ENCODE data around the gene ZNHIT6.
"Not testable (repeated sequence)": the region's sequence is repeated elsewhere in the genome, so short reads cannot be mapped to it uniquely, and the experiment has no call there.

ZNHIT6 gene

GRCh38 chr1:85707990-85708828, at the start of gene ZNHIT6:
TSS of gene ZNHIT6 (minus strand) at chr1:85708433. CDS start at chr1:85708284, 149 bp downstream.
- DNase-seq (ENCODE audit: low spot score), result peak; percentile 96

- DNase-seq (ENCODE audit: low spot score), result no peak
Measured at GRCh38 chr1:85756864-85757263, 48.6 kb upstream of the ZNHIT6 start.

GRCh38 chr1:85748120-85748519, 39.9 kb upstream of the ZNHIT6 start:
- no peak for DNase-seq (ENCODE audit: low spot score)

DNA sequence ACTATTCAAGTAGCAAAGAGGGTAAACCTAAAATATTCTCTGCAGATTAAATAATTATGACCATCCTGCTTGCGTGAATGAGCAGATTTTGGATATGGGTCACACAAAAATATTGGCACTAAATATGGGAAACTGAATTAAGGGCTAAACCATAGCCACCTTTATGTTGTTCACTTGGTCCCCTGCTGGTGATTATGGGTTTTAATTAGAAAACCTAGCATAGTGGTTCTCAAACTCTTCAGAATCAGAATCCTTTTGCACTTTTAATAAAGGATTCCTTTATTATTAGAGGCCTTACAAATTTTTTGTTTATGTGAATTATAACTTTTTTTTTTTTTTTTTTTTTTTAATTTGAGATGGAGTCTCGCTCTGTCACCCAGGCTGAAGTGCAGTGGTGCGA, 38.5 kb upstream of the ZNHIT6 start:
- no peak for DNase-seq (ENCODE audit: low spot score)

- DNase-seq (ENCODE audit: low spot score), result no peak
Measured at GRCh38 chr1:85743814-85744213, 35.6 kb upstream of the ZNHIT6 start.

GRCh38 chr1:85734931-85735330, 26.7 kb upstream of the ZNHIT6 start:
- no peak for DNase-seq (ENCODE audit: low spot score)

- no peak for DNase-seq (ENCODE audit: low spot score)
Measured at GRCh38 chr1:85718678-85719340, 10.6 kb upstream of the ZNHIT6 start.

DNA sequence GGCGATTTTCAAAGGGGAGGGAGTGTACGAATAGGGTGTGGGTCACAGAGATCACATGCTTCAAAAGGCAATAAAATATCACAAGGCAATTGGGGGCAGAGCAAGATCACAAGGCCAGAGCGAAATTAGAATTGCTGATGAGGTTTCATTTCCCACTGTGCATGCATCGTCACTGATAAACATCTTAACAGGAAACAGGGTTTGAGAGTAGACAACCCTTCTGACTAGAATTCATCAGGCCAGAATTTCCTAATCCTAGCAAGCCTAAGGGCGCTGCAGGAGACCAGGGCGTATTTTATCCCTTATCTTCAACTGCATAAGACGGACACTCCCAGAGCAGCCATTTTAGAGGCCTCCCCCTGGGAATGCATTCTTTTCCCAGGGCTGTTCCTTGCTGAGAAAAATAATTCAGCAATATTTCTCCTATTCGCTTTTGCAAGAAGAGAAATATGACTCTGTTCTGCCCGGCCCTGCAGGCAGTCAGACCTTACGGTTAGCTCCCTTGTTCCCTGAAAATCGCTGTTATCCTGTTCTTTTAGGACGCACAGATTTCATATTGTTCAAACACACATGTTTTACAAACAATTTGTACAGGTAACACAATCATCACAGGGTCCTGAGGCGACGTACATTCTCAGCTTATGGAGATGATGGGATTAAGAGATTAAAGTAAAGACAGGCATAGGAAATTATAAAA, 6.3 kb upstream of the ZNHIT6 start:
- not testable (repeated sequence) for DNase-seq (ENCODE audit: low spot score)

DNA sequence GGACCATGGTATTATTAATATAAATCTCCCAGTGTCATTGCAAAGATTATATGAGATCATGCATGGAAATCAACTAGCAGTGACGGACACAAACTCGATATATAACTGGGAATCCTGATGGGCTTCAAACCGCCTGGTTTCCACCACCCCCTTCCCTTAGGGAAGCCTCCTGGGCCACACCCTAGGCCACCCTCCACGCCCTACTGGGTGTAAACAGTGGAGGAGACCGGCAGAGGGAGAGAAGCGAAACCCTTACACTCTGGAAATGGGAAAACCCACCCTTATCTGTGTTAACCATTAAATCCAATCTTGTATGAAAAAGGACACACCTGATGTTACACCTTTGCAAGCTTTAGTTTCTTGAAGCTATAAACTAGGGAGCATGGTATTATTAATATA, 595 bp upstream of the ZNHIT6 start:
- DNase-seq (ENCODE audit: low spot score), result no peak

DNA sequence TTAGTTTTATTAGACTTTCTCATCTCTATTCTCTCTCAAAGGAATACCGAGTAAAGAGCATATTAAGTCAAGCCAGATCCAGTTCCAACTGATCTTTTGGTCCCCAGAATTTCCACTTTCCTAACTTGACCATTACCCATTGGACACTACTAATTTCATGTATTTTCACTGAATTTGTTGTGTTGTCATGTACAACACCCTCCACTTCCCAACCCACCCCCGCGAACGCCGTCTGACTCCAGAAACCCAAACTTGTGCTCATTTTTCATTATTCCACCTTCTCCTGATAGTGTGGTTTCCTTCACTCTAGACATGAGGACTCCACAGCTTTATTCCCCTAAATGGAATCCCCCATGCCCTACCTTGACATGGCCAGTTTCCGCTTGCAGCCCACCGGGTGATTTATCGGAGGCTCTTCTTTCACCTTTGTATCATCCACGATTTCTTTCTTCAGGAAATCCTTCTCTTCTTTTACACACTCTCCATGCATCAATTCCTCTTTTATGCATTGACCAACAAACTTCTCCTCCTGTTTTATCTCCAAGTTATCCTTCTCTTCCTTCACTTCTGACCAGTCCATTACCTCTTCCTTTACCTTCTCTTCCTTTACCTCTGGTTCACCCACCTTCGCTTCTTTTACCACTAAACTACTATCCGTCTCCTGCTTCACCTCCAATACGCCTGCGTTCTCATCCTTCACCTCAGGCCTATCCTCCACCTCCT, 805 bp downstream of the ZNHIT6 start:
- no peak for DNase-seq (ENCODE audit: low spot score)

- DNase-seq (ENCODE audit: low spot score), result no peak
Measured at GRCh38 chr1:85705940-85706339, 2.3 kb downstream of the ZNHIT6 start.

DNA sequence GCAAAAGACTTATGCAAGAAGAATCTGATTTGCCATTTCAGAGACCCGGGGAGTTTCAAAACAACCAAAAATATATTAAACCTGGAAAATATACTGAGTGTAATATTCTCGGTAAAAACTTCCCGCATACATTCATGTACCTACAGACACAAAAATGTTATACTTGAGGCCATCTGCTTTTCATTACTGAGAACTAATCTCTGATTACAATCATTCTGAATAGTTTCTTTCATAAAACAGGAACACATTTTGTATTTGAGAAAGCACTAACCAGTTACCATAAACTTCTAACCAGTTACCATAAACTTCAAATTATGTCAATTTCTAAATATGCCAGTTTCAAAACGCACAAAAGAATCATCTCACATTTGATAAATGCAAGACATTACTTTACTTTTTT, 7.8 kb downstream of the ZNHIT6 start:
- DNase-seq (ENCODE audit: low spot score), result no peak

DNA sequence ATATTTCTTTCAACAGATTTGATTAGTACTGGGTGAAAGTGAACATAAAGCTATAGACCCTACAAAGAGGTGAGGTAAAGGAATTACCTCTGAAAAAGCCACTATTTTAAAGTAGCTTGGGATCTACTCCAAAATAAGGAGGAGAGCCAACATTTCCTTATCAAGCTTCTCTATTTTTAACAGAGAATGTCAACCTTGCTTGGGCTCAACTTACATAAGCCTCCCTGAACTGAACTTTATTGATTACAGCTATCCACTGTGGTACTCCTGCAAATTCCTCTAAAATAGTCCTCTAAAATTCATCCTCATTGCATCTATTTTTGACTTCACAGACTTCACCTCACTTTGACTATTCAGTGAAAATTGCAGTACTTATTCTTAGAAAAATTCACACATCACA, 10.3 kb downstream of the ZNHIT6 start:
- no peak for DNase-seq (ENCODE audit: low spot score)

GRCh38 chr1:85692730-85693314, 15.4 kb downstream of the ZNHIT6 start:
- peak; percentile 29 for DNase-seq (ENCODE audit: low spot score)

DNA sequence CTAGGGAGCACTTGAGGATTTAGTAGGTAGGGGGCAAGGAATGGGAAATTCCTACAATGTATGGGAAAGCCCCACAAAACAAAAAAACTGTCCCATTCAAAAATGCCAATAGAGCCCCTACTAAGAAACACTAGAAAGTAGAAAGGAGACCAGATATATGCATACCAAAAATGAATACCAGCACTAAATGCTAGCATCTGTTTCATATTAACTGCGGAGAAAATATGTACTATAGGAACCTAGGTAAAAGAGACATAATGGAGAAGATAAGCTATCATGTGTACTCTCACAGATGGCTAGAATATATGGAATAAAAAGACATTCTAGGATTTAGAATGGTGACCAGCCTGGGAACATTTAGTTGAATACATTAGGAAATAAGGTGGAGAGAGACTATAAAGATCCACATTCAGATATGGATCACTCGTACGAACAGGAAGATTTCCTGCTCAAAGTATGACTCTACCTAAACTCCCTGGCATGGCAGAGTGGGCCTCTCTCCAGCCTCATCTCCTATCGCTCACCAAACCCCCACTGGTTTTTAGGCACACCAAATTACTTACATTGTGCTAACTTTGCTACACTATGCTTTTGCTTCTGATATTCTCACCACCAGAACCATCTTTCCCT, 18.3 kb downstream of the ZNHIT6 start:
- DNase-seq (ENCODE audit: low spot score), result no peak

DNA sequence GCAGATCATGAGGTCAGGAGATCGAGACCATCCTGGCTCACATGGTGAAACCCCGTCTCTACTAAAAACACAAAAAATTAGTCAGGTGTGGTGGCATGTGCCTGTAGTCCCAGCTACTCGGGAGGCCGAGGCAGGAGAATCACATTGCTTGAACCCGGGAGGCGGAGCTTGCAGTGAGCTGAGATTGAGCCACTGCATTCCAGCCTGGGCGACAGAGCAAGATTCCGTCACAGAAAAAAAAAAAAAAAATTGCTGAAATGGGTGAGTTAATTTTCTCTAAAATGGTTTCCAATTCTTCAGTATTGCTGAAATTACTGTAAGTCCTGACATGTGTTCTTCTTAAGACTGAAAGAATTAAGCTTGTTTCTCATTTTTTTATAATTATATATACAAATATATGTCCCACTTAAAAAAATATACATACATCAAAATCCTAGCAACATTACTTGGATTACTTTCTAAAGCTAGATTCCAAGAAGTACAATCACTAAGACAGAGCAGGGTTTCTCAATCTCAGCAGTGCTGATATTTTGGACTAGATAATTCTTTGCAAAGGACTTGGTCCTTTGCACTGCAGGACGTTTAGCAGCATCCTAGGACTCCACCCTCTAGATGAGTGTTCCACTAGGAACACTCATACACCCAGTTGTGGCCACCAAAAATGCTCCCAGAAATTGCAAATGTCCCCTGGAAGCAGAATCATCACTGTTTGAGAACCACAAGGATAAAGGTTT, 24.8 kb downstream of the ZNHIT6 start:
- DNase-seq (ENCODE audit: low spot score), result no peak

DNA sequence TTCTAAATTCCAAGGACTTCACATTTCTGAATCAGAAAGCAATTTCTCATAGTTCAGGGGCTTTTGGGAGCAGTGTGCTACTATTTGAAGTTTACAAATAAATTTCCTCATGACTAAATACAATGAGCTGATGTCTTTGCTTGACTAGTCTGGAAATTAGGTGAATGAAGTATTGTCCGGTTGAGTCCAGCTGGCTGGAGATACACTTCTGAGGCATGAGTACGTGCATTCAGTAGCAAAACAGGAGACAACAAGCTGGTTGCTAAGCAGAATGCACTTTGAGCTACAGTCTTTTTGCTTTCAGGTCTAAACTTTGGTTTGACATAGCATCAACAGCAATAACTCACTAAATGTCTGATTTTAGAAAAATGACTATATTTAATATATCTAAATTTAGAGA, 27.1 kb downstream of the ZNHIT6 start:
- no peak for DNase-seq (ENCODE audit: low spot score)

DNA sequence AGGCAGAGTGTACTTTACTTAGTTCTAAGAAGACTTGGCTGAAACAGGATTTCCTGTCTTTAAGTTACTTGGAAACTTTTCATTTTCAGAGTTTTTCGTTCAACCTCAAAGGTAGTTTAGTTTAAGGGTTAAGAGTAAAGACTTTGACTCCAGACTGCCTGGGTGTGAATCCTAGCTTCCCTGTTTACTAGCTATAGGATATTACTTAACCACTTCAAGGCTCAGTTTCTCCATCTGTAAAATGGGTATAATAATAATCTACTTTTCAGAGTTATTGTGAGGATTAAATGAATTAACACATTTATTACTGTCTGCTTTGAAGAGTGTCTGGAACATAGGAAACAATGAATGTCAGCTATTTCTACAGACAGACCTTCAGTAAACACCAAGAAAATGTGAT, 30.0 kb downstream of the ZNHIT6 start:
- no peak for DNase-seq (ENCODE audit: low spot score)

DNA sequence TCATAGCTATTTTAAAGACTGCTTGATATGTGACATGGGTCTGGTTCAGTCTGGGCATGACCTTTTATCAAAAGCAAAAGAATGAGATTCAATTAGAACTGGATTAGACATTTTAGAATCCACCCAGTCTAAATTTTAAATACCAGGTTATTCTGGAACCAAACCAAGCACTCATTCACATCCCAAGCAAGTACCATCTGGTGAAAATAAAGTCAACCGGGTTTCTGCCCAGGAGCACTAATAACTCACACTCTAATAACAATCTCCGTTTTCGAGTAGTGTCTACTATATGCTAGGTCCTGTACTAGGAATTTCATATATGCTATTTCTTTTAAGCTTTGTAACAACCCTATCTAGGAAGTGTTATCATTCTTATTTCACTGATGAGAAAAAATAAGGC, 30.6 kb downstream of the ZNHIT6 start:
- DNase-seq (ENCODE audit: low spot score), result peak; percentile 64

DNA sequence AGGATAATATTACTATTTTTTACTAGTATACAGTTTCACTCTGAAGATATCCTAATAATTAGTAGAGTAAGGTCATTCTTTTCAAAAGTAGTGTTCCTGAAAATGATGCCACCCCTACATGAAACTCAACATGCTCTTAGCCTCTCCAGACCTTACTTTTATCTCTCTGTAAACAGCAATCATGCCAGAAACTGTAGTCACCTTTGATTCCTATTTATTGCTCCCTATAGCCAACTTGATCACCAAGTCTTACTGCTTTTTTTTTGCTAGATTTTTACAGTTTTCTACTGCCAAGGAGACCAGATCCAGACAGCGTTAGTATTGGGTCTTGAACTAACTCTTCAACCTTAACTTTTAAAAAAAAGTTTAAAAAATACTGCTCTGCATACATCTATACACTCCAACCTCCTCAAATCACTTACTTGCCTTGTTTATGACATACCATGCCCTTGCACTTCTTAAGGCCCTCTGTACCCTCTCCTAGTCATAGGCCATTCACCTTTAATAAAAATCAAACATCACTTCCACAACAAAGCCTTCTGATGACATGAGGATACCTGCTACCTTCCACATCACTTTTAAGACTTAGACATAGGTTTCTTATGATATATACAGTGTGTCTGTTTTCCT, 36.1 kb downstream of the ZNHIT6 start:
- DNase-seq (ENCODE audit: low spot score), result no peak
